Erythroblast (primary cell): ENCODE data around the gene MYL9.

Source experiments
- GATA1 ChIP-seq: IDR thresholded peaks from 2 replicates; pipeline ENCODE4 v1.6.1; 2011; ENCODE audit warnings: low read depth, mild to moderate bottlenecking, control low read depth, low read length, moderate library complexity
- POLR2A ChIP-seq: IDR thresholded peaks from 2 replicates; pipeline ENCODE4 v1.6.1; 2011; ENCODE audit warnings: mild to moderate bottlenecking, low read length

DNA sequence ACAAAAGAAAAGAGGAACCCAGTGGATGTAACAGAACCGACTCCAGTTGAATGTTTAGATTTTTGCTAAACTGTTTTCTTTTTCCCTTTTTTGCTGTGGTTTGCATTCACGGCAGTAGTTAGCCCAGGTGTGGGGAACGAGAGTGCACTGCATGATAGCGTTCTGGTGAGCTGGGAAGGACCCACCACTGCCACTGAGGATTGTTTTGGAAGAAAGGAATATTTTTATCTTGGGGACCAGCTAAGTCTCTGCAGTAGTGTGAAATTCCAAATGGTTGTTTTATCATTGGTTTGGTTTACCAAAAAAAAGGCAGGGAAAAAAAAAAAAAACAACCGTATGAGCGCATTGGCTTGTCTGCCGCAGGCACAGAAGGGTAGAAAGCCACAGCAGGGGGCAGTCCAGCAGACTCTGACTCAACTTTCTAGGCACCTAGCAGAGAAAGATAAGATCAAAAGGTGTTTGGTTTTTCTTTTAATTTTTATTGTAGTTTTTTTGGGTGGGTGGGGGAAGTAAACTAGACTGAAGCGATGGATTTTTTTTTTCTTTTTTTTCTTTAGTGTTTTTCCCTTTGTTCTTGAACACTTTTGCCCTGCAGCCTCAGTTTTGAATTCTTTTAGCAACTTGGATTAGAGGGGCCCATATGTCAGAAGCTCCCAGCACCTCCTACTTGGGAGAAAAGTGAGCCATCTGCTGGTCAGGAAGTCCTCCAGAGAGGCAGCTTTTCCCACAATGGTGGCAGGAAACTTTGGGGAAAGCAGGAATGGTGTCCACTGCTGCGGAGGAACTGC, 50.7 kb downstream of the MYL9 start:
- TF ChIP-seq POLR2A (no peak), GATA1 (no peak)
